HepG2 (cell line): ENCODE measurements around the gene PCNA. TPM values are rescaled to one million over a fixed set of nuclear protein-coding genes. Genes with fewer than 3 reads are reported as not detected.

Experiments used
- ATF1 ChIP-seq: IDR thresholded peaks from 2 replicates; pipeline ENCODE4 v1.6.1; 2016; ENCODE audit warnings: mild to moderate bottlenecking, control low read depth
- CCAR2 ChIP-seq: fragments of 200-400 bp; formaldehyde crosslinking; optimal IDR thresholded peaks from 2 replicates; pipeline ENCODE3; 2018; ENCODE audit warnings: low read depth, mild to moderate bottlenecking, low read length, moderate library complexity
- CCDC6 ChIP-seq: sonication (generic); formaldehyde crosslinking; IDR thresholded peaks from 2 replicates; pipeline ENCODE4 v1.8.1; 2022; ENCODE audit warnings: mild to moderate bottlenecking, missing genetic modification reagents, moderate library complexity
- ELF3 ChIP-seq: IDR thresholded peaks from 2 replicates; pipeline ENCODE4 v1.6.1; 2016; ENCODE audit warnings: missing genetic modification reagents, missing compliant biosample characterization
- ESRRA ChIP-seq: sonication (generic); formaldehyde crosslinking; IDR thresholded peaks from 2 replicates; pipeline ENCODE4 v1.5.1; 2020; ENCODE audit warnings: mild to moderate bottlenecking, low read depth, missing genetic modification reagents
- GABPA ChIP-seq, 2 experiments: IDR thresholded peaks; 2 replicates each; pipeline ENCODE4 v1.6.1; 2011 to 2016; ENCODE audit warnings: low read depth in 2 of 2, low read length in 1 of 2, missing biosample characterization in 1 of 2, missing genetic modification characterization in 1 of 2
- GATAD2A ChIP-seq: IDR thresholded peaks from 2 replicates; pipeline ENCODE4 v1.6.1; 2016
- MAFG ChIP-seq: sonication (generic); formaldehyde crosslinking; IDR thresholded peaks from 2 replicates; pipeline ENCODE4 v1.5.1; 2020; ENCODE audit warnings: mild to moderate bottlenecking, missing genetic modification reagents
- MNT ChIP-seq: fragments of 450-650 bp; IDR thresholded peaks from 2 replicates; pipeline ENCODE4 v1.6.1; 2016
- MXD1 ChIP-seq: sonication (generic); formaldehyde crosslinking; IDR thresholded peaks from 2 replicates; pipeline ENCODE4 v1.4.0; 2020; ENCODE audit warnings: mild to moderate bottlenecking, missing genetic modification reagents
- NAIF1 ChIP-seq: sonication (generic); formaldehyde crosslinking; IDR thresholded peaks from 2 replicates; pipeline ENCODE4 v1.5.0; 2020; ENCODE audit warnings: mild to moderate bottlenecking, missing genetic modification reagents, borderline replicate concordance
- NR1H2 ChIP-seq: sonication (generic); formaldehyde crosslinking; IDR thresholded peaks from 2 replicates; pipeline ENCODE4 v1.8.1; 2022; ENCODE audit warnings: low read depth, missing genetic modification reagents, borderline replicate concordance
- PCBP1 ChIP-seq: fragments of 200-400 bp; formaldehyde crosslinking; IDR thresholded peaks from 2 replicates; pipeline ENCODE4 v1.6.1; 2017; ENCODE audit warnings: mild to moderate bottlenecking, low read depth, low read length, borderline replicate concordance
- RELA ChIP-seq: sonication (generic); formaldehyde crosslinking; IDR thresholded peaks from 2 replicates; pipeline ENCODE4 v1.4.0; 2020; ENCODE audit warnings: missing genetic modification reagents
- SAP130 ChIP-seq: IDR thresholded peaks from 2 replicates; pipeline ENCODE4 v1.6.1; 2016; ENCODE audit warnings: low read depth
- SNAPC5 ChIP-seq: sonication (generic); formaldehyde crosslinking; IDR thresholded peaks from 2 replicates; pipeline ENCODE4 v1.8.1; 2023; ENCODE audit warnings: mild to moderate bottlenecking, missing genetic modification reagents, borderline replicate concordance
- ZBTB4 ChIP-seq: sonication (generic); formaldehyde crosslinking; IDR thresholded peaks from 2 replicates; pipeline ENCODE4 v1.4.0; 2020; ENCODE audit warnings: missing genetic modification reagents, mild to moderate bottlenecking, borderline replicate concordance
- ZNF460 ChIP-seq: sonication (generic); formaldehyde crosslinking; IDR thresholded peaks from 2 replicates; pipeline ENCODE4 v1.5.1; 2020; ENCODE audit warnings: missing genetic modification reagents, mild to moderate bottlenecking, borderline replicate concordance
- ZNF468 ChIP-seq: sonication (generic); formaldehyde crosslinking; IDR thresholded peaks from 2 replicates; pipeline ENCODE4 v1.8.0; 2022; ENCODE audit warnings: mild to moderate bottlenecking, moderate library complexity, missing genetic modification reagents
- ZNF496 ChIP-seq: sonication (generic); formaldehyde crosslinking; IDR thresholded peaks from 2 replicates; pipeline ENCODE4 v1.8.1; 2023; ENCODE audit warnings: mild to moderate bottlenecking, moderate library complexity, missing genetic modification reagents; ENCODE audit not compliant: insufficient replicate concordance
- ZNF557 ChIP-seq: sonication (generic); formaldehyde crosslinking; IDR thresholded peaks from 2 replicates; pipeline ENCODE4 v1.4.0; 2020; ENCODE audit warnings: missing genetic modification reagents
- ZNF619 ChIP-seq: sonication (generic); formaldehyde crosslinking; IDR thresholded peaks from 2 replicates; pipeline ENCODE4 v1.4.0; 2020; ENCODE audit warnings: mild to moderate bottlenecking, missing genetic modification reagents
- polyA plus RNA-seq, 8 experiments: library from polyadenylated mRNA; depleted of rRNA in 3 of 8; stranded (reverse) in 7 of 8; unstranded in 1 of 8; fragments of >200 nt; fragmentation: Illumina TruSeq in 4 of 8; extraction: Trizol in 4 of 8; gene quantifications; 2 replicates each; pipeline versions ENCODE4 v1.2.1 to v1.2.3, GENCODE V29; 2011 to 2016; ENCODE audit warnings: low read depth in 4 of 8, missing spikeins in 1 of 8, mixed read lengths in 1 of 8; ENCODE audit not compliant: insufficient read depth in 1 of 8
- total RNA-seq, 5 experiments: library from RNA; depleted of rRNA; stranded (reverse); fragments of >200 nt; fragmentation: Illumina TruSeq; extraction: Trizol; gene quantifications; 2 replicates each; pipeline ENCODE4 v1.2.3, GENCODE V29; 2016; ENCODE audit warnings: low read depth in 1 of 5

Gene PCNA
- total and polyA plus RNA-seq, 2 of the 13 experiments (the other 11 are each of a cell fraction or from before 2014, with no cell fraction given), result 229 to 655 TPM

- TF ChIP-seq SAP130 (CRISPR knock-in tag) (peak; percentile 22; the same call in 1 of the 2 replicates), ZNF468 (CRISPR knock-in tag) (no peak), ZNF619 (CRISPR knock-in tag) (0 out of 2 replicates have a peak, but pooled peaks have one; percentile 48), NR1H2 (no peak), CCAR2 (no peak), MNT (no peak), PCBP1 (no peak), ELF3 (CRISPR knock-in tag) (no peak), GATAD2A (CRISPR knock-in tag) (no peak; the same call in 1 of the 2 replicates), ATF1 (no peak), MAFG (no peak), ESRRA (CRISPR knock-in tag) (no peak), RELA (CRISPR knock-in tag) (no peak), ZNF496 (CRISPR knock-in tag) (no peak), ZNF460 (CRISPR knock-in tag) (no peak), CCDC6 (CRISPR knock-in tag) (no peak), ZNF557 (no peak), GABPA (IDR thresholded peaks at IDR 0.05; ENCODE audit: low read depth, low read length) (no peak), GABPA (CRISPR knock-in tag; IDR thresholded peaks at IDR 0.05; ENCODE audit: low read depth) (no peak), MXD1 (CRISPR knock-in tag) (no peak), SNAPC5 (CRISPR knock-in tag) (no peak), NAIF1 (CRISPR knock-in tag) (no peak), ZBTB4 (peak; percentile 44; the same call in 1 of the 2 replicates)
Observed at GRCh38 chr20:5072756-5073659, 46.8 kb downstream of the PCNA start (continued).
